Ovary (tissue), 3 donors: ENCODE data around the gene GRIK4.

Experiments used
- POLR2A ChIP-seq: fragments of 450-650 bp; IDR thresholded peaks from one replicate; pipeline ENCODE4 v1.6.1; 2017; ENCODE audit warnings: antibody characterized with exemption, mild to moderate bottlenecking, moderate library complexity
- TF ChIP-seq, protein P1 (sequence below), 3 donors: fragments of 450-650 bp in 2 of 3; fragments of 200-600 bp in 1 of 3; IDR thresholded peaks; one replicate each; pipeline versions ENCODE4 v1.5.1 to v1.8.0; 2016 to 2022; ENCODE audit warnings: antibody characterized with exemption in 3 of 3, mild to moderate bottlenecking in 1 of 3
- donor health status: DM: no; HTN: no; CAD: no.

DNA sequence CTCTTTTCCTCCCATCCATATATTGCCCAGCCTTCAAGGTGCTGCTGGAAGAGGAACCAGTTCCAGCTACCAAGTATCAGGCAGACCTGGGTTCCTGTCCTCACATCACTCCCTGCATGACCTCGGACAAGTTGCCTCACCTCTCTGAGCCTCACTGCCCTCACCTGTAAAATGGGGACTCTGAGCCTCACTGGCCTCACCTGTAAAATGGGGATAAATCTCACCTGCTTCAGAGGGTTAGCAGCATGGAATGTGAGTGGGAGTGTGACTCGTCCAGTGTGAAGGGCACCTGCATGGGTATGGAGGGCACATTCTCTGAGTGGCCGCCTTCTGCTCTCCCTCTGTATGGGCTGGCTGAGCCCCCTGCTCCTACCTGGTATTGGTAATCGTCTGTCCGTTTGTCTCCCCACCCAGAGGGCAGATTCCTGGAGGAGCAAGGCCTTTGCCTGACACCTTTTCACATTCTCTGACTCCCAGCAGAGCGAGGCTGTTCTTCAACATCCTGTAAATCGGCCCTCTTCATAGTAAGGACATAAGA lies 3.7 kb downstream of the GRIK4 start:
- TF ChIP-seq POLR2A: no peak
- TF ChIP-seq, protein P1, sequence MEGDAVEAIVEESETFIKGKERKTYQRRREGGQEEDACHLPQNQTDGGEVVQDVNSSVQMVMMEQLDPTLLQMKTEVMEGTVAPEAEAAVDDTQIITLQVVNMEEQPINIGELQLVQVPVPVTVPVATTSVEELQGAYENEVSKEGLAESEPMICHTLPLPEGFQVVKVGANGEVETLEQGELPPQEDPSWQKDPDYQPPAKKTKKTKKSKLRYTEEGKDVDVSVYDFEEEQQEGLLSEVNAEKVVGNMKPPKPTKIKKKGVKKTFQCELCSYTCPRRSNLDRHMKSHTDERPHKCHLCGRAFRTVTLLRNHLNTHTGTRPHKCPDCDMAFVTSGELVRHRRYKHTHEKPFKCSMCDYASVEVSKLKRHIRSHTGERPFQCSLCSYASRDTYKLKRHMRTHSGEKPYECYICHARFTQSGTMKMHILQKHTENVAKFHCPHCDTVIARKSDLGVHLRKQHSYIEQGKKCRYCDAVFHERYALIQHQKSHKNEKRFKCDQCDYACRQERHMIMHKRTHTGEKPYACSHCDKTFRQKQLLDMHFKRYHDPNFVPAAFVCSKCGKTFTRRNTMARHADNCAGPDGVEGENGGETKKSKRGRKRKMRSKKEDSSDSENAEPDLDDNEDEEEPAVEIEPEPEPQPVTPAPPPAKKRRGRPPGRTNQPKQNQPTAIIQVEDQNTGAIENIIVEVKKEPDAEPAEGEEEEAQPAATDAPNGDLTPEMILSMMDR (IDR thresholded peaks at IDR 0.05): no peak
